ENCODE measurements around the gene GLYATL2. TPM values are rescaled to one million over a fixed set of nuclear protein-coding genes. Genes with fewer than 3 reads are reported as not detected.

GLYATL2 gene
- 1.0 and 3.5 TPM in 2 replicates for total RNA-seq (2012; rRNA removed)

- H3K27me3 ChIP-seq (ENCODE audit: control insufficient read depth, insufficient read depth, low read length) = no peaks in the 10 kb centered on the region
Observed at GRCh38 chr11:58844361-58845005, at the start of gene GLYATL2. GLYATL2 (minus strand) TSS chr11:58844704; CDS start chr11:58839612, 5,092 bp downstream.

DNA sequence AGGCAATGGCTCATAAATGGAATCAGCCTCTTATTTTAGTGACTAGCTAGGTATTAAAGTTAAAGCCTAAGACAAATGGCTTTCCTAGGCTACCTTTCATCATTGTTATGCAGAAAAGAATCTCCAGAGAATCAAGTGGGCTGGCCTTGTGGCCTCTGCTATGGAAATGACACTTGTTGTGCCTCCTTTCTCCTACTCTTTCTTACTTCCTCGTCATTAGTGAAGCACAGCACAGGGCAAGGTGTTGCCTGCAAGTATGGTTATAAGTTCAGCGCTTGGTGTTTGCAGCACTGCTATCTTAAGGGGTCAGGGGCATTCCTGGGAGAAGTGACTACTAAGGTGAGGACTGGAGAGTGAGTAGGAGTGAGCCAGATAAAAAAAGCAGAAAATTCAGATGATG is 49.4 kb upstream of the GLYATL2 start:
- H3K27me3 ChIP-seq (ENCODE audit: control insufficient read depth, insufficient read depth, low read length) = no peaks in the 10 kb centered on the region

More at GRCh38 chr11:58844361-58845005, at the start of gene GLYATL2:
- no peaks in the 10 kb centered on the region for H3K9me3 ChIP-seq (replicated peaks; ENCODE audit: low read length)
- no peak within 1 kb of the TSS for H3K9ac ChIP-seq (ENCODE audit: low read depth, low read length)
- H3K36me3 ChIP-seq (ENCODE audit: insufficient read depth, low read length) = no peaks in the 10 kb centered on the region
- H3K4me3 ChIP-seq (ENCODE audit: low read length) = no peak within 1 kb of the TSS
- H3K4me2 ChIP-seq (ENCODE audit: low read length) = no peak within 1 kb of the TSS
- no peaks in the 10 kb centered on the region for H3K4me1 ChIP-seq (ENCODE audit: control insufficient read depth, insufficient read depth, low read length)

GRCh38 chr11:58888579-58888978 is 44.1 kb upstream of the GLYATL2 start:
- H3K36me3 ChIP-seq (ENCODE audit: insufficient read depth, low read length) = no peaks in the 10 kb centered on the region
- H3K4me1 ChIP-seq (ENCODE audit: control insufficient read depth, insufficient read depth, low read length) = no peaks in the 10 kb centered on the region
- no peak overlapping the region for H3K4me2 ChIP-seq (ENCODE audit: low read length)
- no peak overlapping the region for H3K9ac ChIP-seq (ENCODE audit: low read depth, low read length)
- no peak overlapping the region for H3K4me3 ChIP-seq (ENCODE audit: low read length)
- H3K27me3 ChIP-seq (ENCODE audit: control insufficient read depth, insufficient read depth, low read length) = no peaks in the 10 kb centered on the region
- no peaks in the 10 kb centered on the region for H3K9me3 ChIP-seq (replicated peaks; ENCODE audit: low read length)

More for the DNA sequence above, 49.4 kb upstream of the GLYATL2 start:
- H3K4me1 ChIP-seq (ENCODE audit: control insufficient read depth, insufficient read depth, low read length) = no peaks in the 10 kb centered on the region
- H3K36me3 ChIP-seq (ENCODE audit: insufficient read depth, low read length) = no peaks in the 10 kb centered on the region
- H3K9me3 ChIP-seq (replicated peaks; ENCODE audit: low read length) = no peaks in the 10 kb centered on the region
- H3K9ac ChIP-seq (ENCODE audit: low read depth, low read length) = no peak overlapping the region
- no peak overlapping the region for H3K4me2 ChIP-seq (ENCODE audit: low read length)
- no peak overlapping the region for H3K4me3 ChIP-seq (ENCODE audit: low read length)

- H3K4me1 ChIP-seq (ENCODE audit: control insufficient read depth, insufficient read depth, low read length) = no peaks in the 10 kb centered on the region
- H3K9ac ChIP-seq (ENCODE audit: low read depth, low read length) = no peak overlapping the region
- H3K4me3 ChIP-seq (ENCODE audit: low read length) = no peak overlapping the region
- H3K36me3 ChIP-seq (ENCODE audit: insufficient read depth, low read length) = no peaks in the 10 kb centered on the region
- no peak overlapping the region for H3K4me2 ChIP-seq (ENCODE audit: low read length)
- H3K27me3 ChIP-seq (ENCODE audit: control insufficient read depth, insufficient read depth, low read length) = no peaks in the 10 kb centered on the region
- no peaks in the 10 kb centered on the region for H3K9me3 ChIP-seq (replicated peaks; ENCODE audit: low read length)
Observed at GRCh38 chr11:58887452-58887851, 42.9 kb upstream of the GLYATL2 start.

DNA sequence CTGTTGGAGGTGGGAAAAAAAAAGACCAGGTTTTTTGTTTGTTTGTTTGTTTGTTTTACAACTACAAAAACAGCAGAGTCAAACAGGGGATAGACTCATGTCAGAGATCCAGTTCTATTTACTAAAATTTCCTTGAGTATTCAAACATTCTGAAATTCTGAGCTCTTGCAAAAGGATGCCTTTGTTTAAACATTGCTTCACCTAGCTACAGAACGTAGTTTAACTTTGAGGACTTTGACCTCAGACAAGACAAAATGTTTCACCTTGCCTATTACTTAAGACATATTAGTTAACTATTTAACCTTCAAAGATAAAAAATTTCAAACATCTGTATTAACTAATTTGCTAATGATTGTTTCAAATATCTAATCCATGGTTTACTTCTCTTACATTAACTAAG is 36.1 kb upstream of the GLYATL2 start:
- Histone ChIP-seq H3K9me3 (replicated peaks; ENCODE audit: low read length) (no peaks in the 10 kb centered on the region), H3K4me2 (ENCODE audit: low read length) (no peak overlapping the region), H3K27me3 (ENCODE audit: control insufficient read depth, insufficient read depth, low read length) (no peaks in the 10 kb centered on the region), H3K4me3 (ENCODE audit: low read length) (no peak overlapping the region), H3K36me3 (ENCODE audit: insufficient read depth, low read length) (no peaks in the 10 kb centered on the region), H3K9ac (ENCODE audit: low read depth, low read length) (no peak overlapping the region), H3K4me1 (ENCODE audit: control insufficient read depth, insufficient read depth, low read length) (no peaks in the 10 kb centered on the region)

DNA sequence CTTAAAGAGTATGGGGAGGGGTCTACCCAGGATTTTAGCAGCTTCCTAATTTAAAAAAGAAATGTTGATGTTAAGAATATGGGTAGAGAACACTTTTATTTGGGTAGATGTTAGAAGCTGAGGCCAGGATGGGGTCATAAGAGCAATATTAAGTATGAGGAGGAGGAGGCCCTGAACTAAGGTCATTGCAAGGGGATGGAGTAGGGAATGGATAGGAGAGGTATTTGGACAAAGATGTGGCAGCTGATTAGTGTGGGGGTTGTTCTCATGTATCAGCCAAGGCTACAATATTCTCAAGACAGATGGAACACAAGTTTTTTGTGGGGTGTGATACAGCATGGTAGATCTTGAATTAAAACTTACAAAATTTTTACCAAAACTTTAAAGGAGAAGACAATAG is 35.7 kb upstream of the GLYATL2 start:
- H3K4me2 ChIP-seq (ENCODE audit: low read length) = no peak overlapping the region
- no peak overlapping the region for H3K9ac ChIP-seq (ENCODE audit: low read depth, low read length)
- H3K9me3 ChIP-seq (replicated peaks; ENCODE audit: low read length) = no peaks in the 10 kb centered on the region
- H3K4me3 ChIP-seq (ENCODE audit: low read length) = no peak overlapping the region
- H3K4me1 ChIP-seq (ENCODE audit: control insufficient read depth, insufficient read depth, low read length) = no peaks in the 10 kb centered on the region
- no peaks in the 10 kb centered on the region for H3K27me3 ChIP-seq (ENCODE audit: control insufficient read depth, insufficient read depth, low read length)
- H3K36me3 ChIP-seq (ENCODE audit: insufficient read depth, low read length) = no peaks in the 10 kb centered on the region

GRCh38 chr11:58867556-58867955 is 23.1 kb upstream of the GLYATL2 start:
- no peak overlapping the region for H3K4me3 ChIP-seq (ENCODE audit: low read length)
- H3K27me3 ChIP-seq (ENCODE audit: control insufficient read depth, insufficient read depth, low read length) = no peaks in the 10 kb centered on the region
- no peaks in the 10 kb centered on the region for H3K4me1 ChIP-seq (ENCODE audit: control insufficient read depth, insufficient read depth, low read length)
- no peaks in the 10 kb centered on the region for H3K9me3 ChIP-seq (replicated peaks; ENCODE audit: low read length)
- no peak overlapping the region for H3K4me2 ChIP-seq (ENCODE audit: low read length)
- no peaks in the 10 kb centered on the region for H3K36me3 ChIP-seq (ENCODE audit: insufficient read depth, low read length)
- H3K9ac ChIP-seq (ENCODE audit: low read depth, low read length) = no peak overlapping the region

DNA sequence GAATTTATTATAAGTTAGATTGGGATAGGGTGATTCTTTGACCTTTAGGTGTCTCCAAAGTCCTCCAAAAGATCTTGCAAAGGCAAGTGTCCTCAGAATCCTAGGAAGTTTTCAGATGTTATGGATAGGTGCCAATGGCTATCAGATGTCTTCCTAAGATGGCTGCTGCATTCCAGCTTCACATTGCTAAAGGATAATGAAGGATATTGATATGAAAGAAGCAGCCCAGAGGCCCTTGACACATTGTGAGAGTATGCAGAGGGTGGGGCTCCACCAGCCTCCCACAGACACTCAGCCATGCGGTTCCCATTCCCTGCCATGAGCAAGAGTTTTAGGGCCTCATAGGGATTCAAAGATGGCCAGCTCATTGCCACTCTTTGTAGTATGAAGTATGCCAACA is 22.3 kb upstream of the GLYATL2 start:
- Histone ChIP-seq H3K4me3 (ENCODE audit: low read length) (no peak overlapping the region), H3K4me2 (ENCODE audit: low read length) (no peak overlapping the region), H3K27me3 (ENCODE audit: control insufficient read depth, insufficient read depth, low read length) (no peaks in the 10 kb centered on the region), H3K9me3 (replicated peaks; ENCODE audit: low read length) (no peaks in the 10 kb centered on the region), H3K9ac (ENCODE audit: low read depth, low read length) (no peak overlapping the region), H3K36me3 (ENCODE audit: insufficient read depth, low read length) (no peaks in the 10 kb centered on the region), H3K4me1 (ENCODE audit: control insufficient read depth, insufficient read depth, low read length) (no peaks in the 10 kb centered on the region)

GRCh38 chr11:58864335-58864734 is 19.8 kb upstream of the GLYATL2 start:
- Histone ChIP-seq H3K4me2 (ENCODE audit: low read length) (no peak overlapping the region), H3K36me3 (ENCODE audit: insufficient read depth, low read length) (no peaks in the 10 kb centered on the region), H3K4me1 (ENCODE audit: control insufficient read depth, insufficient read depth, low read length) (no peaks in the 10 kb centered on the region), H3K4me3 (ENCODE audit: low read length) (no peak overlapping the region), H3K27me3 (ENCODE audit: control insufficient read depth, insufficient read depth, low read length) (no peaks in the 10 kb centered on the region), H3K9ac (ENCODE audit: low read depth, low read length) (no peak overlapping the region), H3K9me3 (replicated peaks; ENCODE audit: low read length) (no peaks in the 10 kb centered on the region)

DNA sequence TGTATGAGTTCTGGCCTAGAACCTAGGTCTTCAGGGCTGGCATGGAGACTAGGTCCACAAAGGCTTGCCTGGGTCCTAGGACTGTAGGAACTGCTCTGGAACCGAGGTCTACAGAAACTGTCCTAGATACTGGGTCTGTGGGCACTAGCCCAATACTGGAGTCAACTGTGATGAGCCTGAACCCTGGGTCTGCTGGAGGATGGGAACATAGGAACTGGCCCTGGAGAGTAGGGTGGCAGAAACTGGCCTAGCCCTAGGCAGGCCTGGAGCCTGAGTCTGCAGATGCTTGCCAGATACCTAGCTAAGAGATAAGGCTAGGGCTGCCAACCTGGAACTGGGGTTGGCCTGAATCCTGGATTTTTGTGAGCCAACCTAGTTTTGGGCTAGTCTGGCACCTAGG is 19.2 kb upstream of the GLYATL2 start:
- Histone ChIP-seq H3K27me3 (ENCODE audit: control insufficient read depth, insufficient read depth, low read length) (no peaks in the 10 kb centered on the region), H3K36me3 (ENCODE audit: insufficient read depth, low read length) (no peaks in the 10 kb centered on the region), H3K4me2 (ENCODE audit: low read length) (no peak overlapping the region), H3K9ac (ENCODE audit: low read depth, low read length) (no peak overlapping the region), H3K4me1 (ENCODE audit: control insufficient read depth, insufficient read depth, low read length) (no peaks in the 10 kb centered on the region), H3K9me3 (replicated peaks; ENCODE audit: low read length) (no peaks in the 10 kb centered on the region), H3K4me3 (ENCODE audit: low read length) (no peak overlapping the region)

DNA sequence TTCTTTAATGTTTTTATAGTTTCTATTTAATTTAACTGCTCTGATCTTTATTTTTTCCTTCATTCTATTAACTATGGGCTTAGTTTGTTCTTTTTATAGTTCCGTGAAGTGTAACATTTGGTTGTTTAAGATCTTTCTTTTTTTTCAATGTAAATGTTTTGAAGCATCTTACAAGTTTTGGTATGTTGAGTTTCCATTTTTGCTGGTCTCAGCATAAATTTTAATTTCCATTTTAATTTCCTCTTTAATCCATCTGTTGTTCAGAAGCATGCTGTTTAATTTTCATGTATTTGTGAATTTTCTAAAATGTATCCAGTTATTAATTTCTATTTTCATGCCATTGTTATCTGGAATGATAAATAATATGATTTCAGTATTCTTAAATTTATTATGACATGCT is 17.0 kb upstream of the GLYATL2 start:
- Histone ChIP-seq H3K4me1 (ENCODE audit: control insufficient read depth, insufficient read depth, low read length) (no peaks in the 10 kb centered on the region), H3K4me2 (ENCODE audit: low read length) (no peak overlapping the region), H3K36me3 (ENCODE audit: insufficient read depth, low read length) (no peaks in the 10 kb centered on the region), H3K9me3 (replicated peaks; ENCODE audit: low read length) (no peaks in the 10 kb centered on the region), H3K9ac (ENCODE audit: low read depth, low read length) (no peak overlapping the region), H3K4me3 (ENCODE audit: low read length) (no peak overlapping the region), H3K27me3 (ENCODE audit: control insufficient read depth, insufficient read depth, low read length) (no peaks in the 10 kb centered on the region)

DNA sequence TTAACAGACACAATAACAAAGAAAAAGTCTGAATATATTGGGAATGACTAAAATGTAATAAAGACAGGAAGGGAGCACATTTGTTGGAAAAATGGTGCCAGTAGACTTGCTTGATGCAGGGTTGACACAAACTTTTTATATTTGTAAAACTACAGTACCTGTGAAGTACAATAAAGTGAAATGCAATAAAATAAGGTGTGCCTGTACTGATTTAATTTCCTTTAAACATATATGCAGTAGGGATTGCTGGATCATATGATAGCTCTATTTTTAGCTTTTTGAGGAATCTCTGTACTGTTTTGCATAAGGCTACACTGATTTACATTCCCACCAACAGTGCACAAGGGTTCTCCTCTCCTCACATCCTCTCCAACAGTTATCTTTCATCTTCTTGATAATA is 12.3 kb upstream of the GLYATL2 start:
- H3K9ac ChIP-seq (ENCODE audit: low read depth, low read length) = no peak overlapping the region
- no peaks in the 10 kb centered on the region for H3K36me3 ChIP-seq (ENCODE audit: insufficient read depth, low read length)
- H3K9me3 ChIP-seq (replicated peaks; ENCODE audit: low read length) = no peaks in the 10 kb centered on the region
- no peak overlapping the region for H3K4me2 ChIP-seq (ENCODE audit: low read length)
- no peak overlapping the region for H3K4me3 ChIP-seq (ENCODE audit: low read length)
- no peaks in the 10 kb centered on the region for H3K4me1 ChIP-seq (ENCODE audit: control insufficient read depth, insufficient read depth, low read length)
- no peaks in the 10 kb centered on the region for H3K27me3 ChIP-seq (ENCODE audit: control insufficient read depth, insufficient read depth, low read length)

All from skeletal muscle satellite cell (primary cell).